ENCODE data around the gene PTX4.

Gene PTX4

GRCh38 chr16:1488619-1489018 is at the start of gene PTX4:
Gene PTX4, minus strand, starts transcription at chr16:1488944. Its CDS starts 35 bp downstream, at chr16:1488909.
- DNase-seq (ENCODE audit: low read depth in 3 of 3, low spot score in 1 of 3): no peak

- no peak for DNase-seq (ENCODE audit: low read depth in 3 of 3, low spot score in 1 of 3)
Observed at GRCh38 chr16:1537763-1538289, 49.1 kb upstream of the PTX4 start.

GRCh38 chr16:1537138-1537577 is 48.4 kb upstream of the PTX4 start:
- DNase-seq (ENCODE audit: low read depth in 3 of 3, low spot score in 1 of 3): no peak

GRCh38 chr16:1536601-1537000 is 47.9 kb upstream of the PTX4 start:
- no peak for DNase-seq (ENCODE audit: low read depth in 3 of 3, low spot score in 1 of 3)

GRCh38 chr16:1535391-1536291 is 46.9 kb upstream of the PTX4 start:
- DNase-seq (ENCODE audit: low read depth in 3 of 3, low spot score in 1 of 3): no peak

- no peak for DNase-seq (ENCODE audit: low read depth in 3 of 3, low spot score in 1 of 3)
Observed at GRCh38 chr16:1534021-1535020, 45.6 kb upstream of the PTX4 start.

- no peak for DNase-seq (ENCODE audit: low read depth in 3 of 3, low spot score in 1 of 3)
Observed at GRCh38 chr16:1533443-1533951, 44.8 kb upstream of the PTX4 start, which contains the start of gene TMEM204. Gene TMEM204, plus strand, starts transcription at chr16:1533666. Its CDS starts 610 bp downstream, at chr16:1534276.

GRCh38 chr16:1532771-1533170 is 44.0 kb upstream of the PTX4 start:
- no peak for DNase-seq (ENCODE audit: low read depth in 3 of 3, low spot score in 1 of 3)

- DNase-seq (ENCODE audit: low read depth in 3 of 3, low spot score in 1 of 3): no peak
Observed at GRCh38 chr16:1532081-1532760, 43.5 kb upstream of the PTX4 start.

- no peak for DNase-seq (ENCODE audit: low read depth in 3 of 3, low spot score in 1 of 3)
Observed at GRCh38 chr16:1531638-1531910, 42.8 kb upstream of the PTX4 start.

- no peak for DNase-seq (ENCODE audit: low read depth in 3 of 3, low spot score in 1 of 3)
Observed at GRCh38 chr16:1530883-1531637, 42.3 kb upstream of the PTX4 start.

- DNase-seq (ENCODE audit: low read depth in 3 of 3, low spot score in 1 of 3): no peak
Observed at GRCh38 chr16:1530349-1530882, 41.7 kb upstream of the PTX4 start.

- DNase-seq (ENCODE audit: low read depth in 3 of 3, low spot score in 1 of 3): no peak
Observed at GRCh38 chr16:1528921-1529537, 40.3 kb upstream of the PTX4 start.

- DNase-seq (ENCODE audit: low read depth in 3 of 3, low spot score in 1 of 3): no peak
Observed at GRCh38 chr16:1527836-1528811, 39.4 kb upstream of the PTX4 start.

- DNase-seq (ENCODE audit: low read depth in 3 of 3, low spot score in 1 of 3): no peak
Observed at GRCh38 chr16:1526608-1527555, 38.1 kb upstream of the PTX4 start.

GRCh38 chr16:1525871-1526607 is 37.3 kb upstream of the PTX4 start:
- no peak for DNase-seq (ENCODE audit: low read depth in 3 of 3, low spot score in 1 of 3)

Data from stimulated activated CD4-positive, alpha-beta T cell treated with anti-CD3 and anti-CD28 coated beads, TNF-alpha, amount 100 ng/mL, for 1 hour (primary cell).